HepG2 (cell line): ENCODE data around the gene MORN3. TPM values are rescaled to one million over a fixed set of nuclear protein-coding genes. Genes with fewer than 3 reads are reported as not detected.

Experiments
- AFF4 ChIP-seq: sonication (generic); formaldehyde crosslinking; IDR thresholded peaks from 2 replicates; pipeline ENCODE4 v1.4.0; 2020; ENCODE audit warnings: missing genetic modification reagents
- AHR ChIP-seq: IDR thresholded peaks from 2 replicates; pipeline ENCODE4 v1.6.1; 2018; ENCODE audit warnings: missing genetic modification reagents, missing compliant biosample characterization
- CREB3 ChIP-seq: sonication (generic); formaldehyde crosslinking; IDR thresholded peaks from 2 replicates; pipeline ENCODE4 v1.5.0; 2020; ENCODE audit warnings: missing genetic modification reagents
- DNMT3B ChIP-seq: conservative IDR thresholded peaks from 2 replicates; pipeline ENCODE4 v1.6.1; 2016; ENCODE audit warnings: missing biosample characterization, control low read depth
- DR1 ChIP-seq: sonication (generic); formaldehyde crosslinking; IDR thresholded peaks from 2 replicates; pipeline ENCODE4 v1.8.0; 2021; ENCODE audit warnings: mild to moderate bottlenecking, missing genetic modification reagents, inconsistent platforms
- ETV6 ChIP-seq: sonication (generic); formaldehyde crosslinking; conservative IDR thresholded peaks from 2 replicates; pipeline ENCODE4 v1.4.0; 2020; ENCODE audit warnings: missing genetic modification reagents
- FOXP1 ChIP-seq, 2 experiments: fragments of 450-650 bp in 1 of 2; IDR thresholded peaks; 2 replicates each; pipeline ENCODE4 v1.6.1; 2017 to 2018; ENCODE audit warnings: antibody characterized with exemption in 1 of 2
- HES4 ChIP-seq: sonication (generic); formaldehyde crosslinking; IDR thresholded peaks from 2 replicates; pipeline ENCODE4 v1.9.0; 2021; ENCODE audit warnings: mild to moderate bottlenecking, missing genetic modification reagents, borderline replicate concordance
- MAF1 ChIP-seq: sonication (generic); formaldehyde crosslinking; IDR thresholded peaks from 2 replicates; pipeline ENCODE4 v1.5.0; 2020; ENCODE audit warnings: missing genetic modification reagents, borderline replicate concordance
- RFX1 ChIP-seq: fragments of 450-650 bp; IDR thresholded peaks from 2 replicates; pipeline ENCODE4 v1.6.1; 2017
- SMC3 ChIP-seq: IDR thresholded peaks from 2 replicates; pipeline ENCODE4 v1.6.1; 2011; ENCODE audit warnings: low read length, improper control_type of control experiment
- TBP ChIP-seq: sonication (generic); formaldehyde crosslinking; IDR thresholded peaks from 2 replicates; pipeline ENCODE4 v1.5.0; 2020; ENCODE audit warnings: missing genetic modification reagents
- TFAP4 ChIP-seq: sonication (generic); IDR thresholded peaks from 2 replicates; pipeline ENCODE4 v1.6.1; 2016; ENCODE audit warnings: low read depth, borderline replicate concordance
- TSC22D2 ChIP-seq: sonication (generic); formaldehyde crosslinking; IDR thresholded peaks from 2 replicates; pipeline ENCODE4 v1.5.1; 2020; ENCODE audit warnings: missing genetic modification reagents, mild to moderate bottlenecking, borderline replicate concordance
- ZC3H13 ChIP-seq: sonication (generic); formaldehyde crosslinking; IDR thresholded peaks from 2 replicates; pipeline ENCODE4 v1.8.1; 2023; ENCODE audit warnings: mild to moderate bottlenecking, missing genetic modification reagents, moderate library complexity
- ZNF235 ChIP-seq: sonication (generic); formaldehyde crosslinking; IDR thresholded peaks from 2 replicates; pipeline ENCODE4 v1.8.1; 2023; ENCODE audit warnings: mild to moderate bottlenecking, missing genetic modification reagents, borderline replicate concordance
- ZNF430 ChIP-seq: sonication (generic); formaldehyde crosslinking; IDR thresholded peaks from 2 replicates; pipeline ENCODE4 v1.9.0; 2021; ENCODE audit warnings: mild to moderate bottlenecking, missing genetic modification reagents
- ZNF558 ChIP-seq: sonication (generic); formaldehyde crosslinking; IDR thresholded peaks from 2 replicates; pipeline ENCODE4 v1.9.0; 2022; ENCODE audit warnings: mild to moderate bottlenecking, missing genetic modification reagents, borderline replicate concordance
- ZNF609 ChIP-seq: sonication (generic); formaldehyde crosslinking; IDR thresholded peaks from 2 replicates; pipeline ENCODE4 v1.4.0; 2020; ENCODE audit warnings: mild to moderate bottlenecking, missing genetic modification reagents, borderline replicate concordance
- ZNF660 ChIP-seq: sonication (generic); formaldehyde crosslinking; IDR thresholded peaks from 2 replicates; pipeline ENCODE4 v1.5.1; 2020; ENCODE audit warnings: mild to moderate bottlenecking, low read depth, missing genetic modification reagents, borderline replicate concordance
- polyA plus RNA-seq, 8 experiments: library from polyadenylated mRNA; depleted of rRNA in 3 of 8; stranded (reverse) in 7 of 8; unstranded in 1 of 8; fragments of >200 nt; fragmentation: Illumina TruSeq in 4 of 8; extraction: Trizol in 4 of 8; gene quantifications; 2 replicates each; pipeline versions ENCODE4 v1.2.1 to v1.2.3, GENCODE V29; 2011 to 2016; ENCODE audit warnings: low read depth in 4 of 8, missing spikeins in 1 of 8, mixed read lengths in 1 of 8; ENCODE audit not compliant: insufficient read depth in 1 of 8
- total RNA-seq, 5 experiments: library from RNA; depleted of rRNA; stranded (reverse); fragments of >200 nt; fragmentation: Illumina TruSeq; extraction: Trizol; gene quantifications; 2 replicates each; pipeline ENCODE4 v1.2.3, GENCODE V29; 2016; ENCODE audit warnings: low read depth in 1 of 5

The MORN3 gene
- total and polyA plus RNA-seq, 2 of the 13 experiments (the other 11 are each of a cell fraction or from before 2014, with no cell fraction given): 1.1 to 2.0 TPM

- TF ChIP-seq ZNF609 (CRISPR knock-in tag) (no peak), ZNF558 (CRISPR knock-in tag) (0 out of 2 replicates have a peak, but pooled peaks have one; percentile 52), HES4 (no peak), MAF1 (0 out of 2 replicates have a peak, but pooled peaks have one; percentile 63), SMC3 (no peak), FOXP1 (IDR thresholded peaks at IDR 0.05) (no peak), FOXP1 (CRISPR knock-in tag; IDR thresholded peaks at IDR 0.05) (no peak), CREB3 (no peak), ETV6 (no peak), DNMT3B (CRISPR knock-in tag) (no peak), DR1 (CRISPR knock-in tag) (no peak), AFF4 (no peak), RFX1 (no peak), TBP (CRISPR knock-in tag) (no peak), AHR (CRISPR knock-in tag) (no peak), TFAP4 (0 out of 2 replicates have a peak, but pooled peaks have one; percentile 17), TSC22D2 (CRISPR knock-in tag) (no peak), ZNF430 (CRISPR knock-in tag) (no peak), ZNF235 (CRISPR knock-in tag) (no peak), ZNF660 (no peak), ZC3H13 (CRISPR knock-in tag) (no peak)
Observed at GRCh38 chr12:121626853-121627640, 42.4 kb downstream of the MORN3 start (continued).
